Glutamatergic neuron (in vitro differentiated cells): ENCODE measurements around the gene PKN3. TPM values are rescaled to one million over a fixed set of nuclear protein-coding genes. Genes with fewer than 3 reads are reported as not detected.

ENCODE experiments used
- DNase-seq: peaks from one replicate; pipeline ENCODE4 v3.0.0; 2022
- H3K27ac Mint-ChIP-seq: one replicate; pipeline ENCODE4 v1.8.0; 2020; ENCODE audit warnings: mild to moderate bottlenecking, mixed read lengths, inconsistent platforms; ENCODE audit not compliant: unreplicated experiment
- H3K27me3 Mint-ChIP-seq: one replicate; pipeline ENCODE4 v1.8.0; 2020; ENCODE audit warnings: mild to moderate bottlenecking, moderate library complexity, mixed read lengths, inconsistent platforms; ENCODE audit not compliant: unreplicated experiment
- H3K36me3 Mint-ChIP-seq: one replicate; pipeline ENCODE4 v1.8.0; 2020; ENCODE audit warnings: mild to moderate bottlenecking, mixed read lengths, inconsistent platforms; ENCODE audit not compliant: unreplicated experiment
- H3K4me1 Mint-ChIP-seq: one replicate; pipeline ENCODE4 v1.8.0; 2020; ENCODE audit warnings: mild to moderate bottlenecking, low read depth, mixed read lengths, inconsistent platforms; ENCODE audit not compliant: unreplicated experiment
- H3K4me3 Mint-ChIP-seq: one replicate; pipeline ENCODE4 v1.8.0; 2020; ENCODE audit warnings: mild to moderate bottlenecking, mixed read lengths, inconsistent platforms; ENCODE audit not compliant: unreplicated experiment
- H3K9me3 Mint-ChIP-seq: one replicate; pipeline ENCODE4 v1.8.0; 2020; ENCODE audit warnings: mild to moderate bottlenecking, moderate library complexity, mixed read lengths, inconsistent platforms; ENCODE audit not compliant: unreplicated experiment
- CTCF ChIP-seq: fragments of 200-600 bp; sonication (generic); IDR thresholded peaks from one replicate; pipeline ENCODE4 v1.5.0; 2021; ENCODE audit not compliant: partially characterized antibody, unreplicated experiment
- total RNA-seq: library from RNA; stranded (reverse); fragmentation: NEBNext Ultra II Directional; extraction: Animal tissue kit (Norgen Biotek cat#: 25700); gene quantifications from one replicate; pipeline ENCODE4 v1.2.1, GENCODE V29; 2021; ENCODE audit not compliant: unreplicated experiment

Gene PKN3
- total RNA-seq, 1 donor from 2014 or later, result 4.3 TPM

- H3K27me3 Mint-ChIP-seq, result peaks cover 7% of the 10 kb centered on the region
- DNase-seq, result no peak
- H3K27ac Mint-ChIP-seq, result no peak overlapping the region
- peak overlapping the region; percentile 30 for H3K4me3 Mint-ChIP-seq
- no peak for TF ChIP-seq CTCF
- no peaks in the 10 kb centered on the region for H3K4me1 Mint-ChIP-seq
- H3K9me3 Mint-ChIP-seq, result peaks cover 4% of the 10 kb centered on the region
- H3K36me3 Mint-ChIP-seq, result no peaks in the 10 kb centered on the region
These were observed 20.4 kb downstream of the PKN3 start for GRCh38 chr9:128722380-128723351.

GRCh38 chr9:128723352-128723865 is 21.1 kb downstream of the PKN3 start:
- Mint-ChIP-seq H3K27me3 (peaks cover 7% of the 10 kb centered on the region), H3K36me3 (no peaks in the 10 kb centered on the region), H3K4me1 (no peaks in the 10 kb centered on the region), H3K27ac (peak overlapping the region; percentile 24), H3K4me3 (peak overlapping the region; percentile 89), H3K9me3 (peaks cover 4% of the 10 kb centered on the region)
- no peak for DNase-seq
- no peak for TF ChIP-seq CTCF

- Mint-ChIP-seq H3K27me3 (peaks cover 7% of the 10 kb centered on the region), H3K4me1 (peaks cover under 1% of the 10 kb centered on the region), H3K9me3 (peaks cover 4% of the 10 kb centered on the region), H3K27ac (peak within 1 kb of the TSS; percentile 78), H3K4me3 (peak within 1 kb of the TSS; percentile 89), H3K36me3 (no peaks in the 10 kb centered on the region)
- DNase-seq, result peak; percentile 88
- no peak for TF ChIP-seq CTCF
These were observed 21.8 kb downstream of the PKN3 start, which contains the start of gene ZDHHC12 for GRCh38 chr9:128723866-128724743. Gene ZDHHC12 (minus strand): TSS chr9:128724127. CDS start chr9:128724093, 34 bp downstream.

- Mint-ChIP-seq H3K27ac (peak overlapping the region; percentile 78), H3K4me1 (peaks cover 6% of the 10 kb centered on the region), H3K4me3 (peak overlapping the region; percentile 87), H3K9me3 (peaks cover 4% of the 10 kb centered on the region), H3K36me3 (no peaks in the 10 kb centered on the region), H3K27me3 (peaks cover 7% of the 10 kb centered on the region)
- no peak for TF ChIP-seq CTCF
- peak; percentile 73 for DNase-seq
These were observed 22.5 kb downstream of the PKN3 start for GRCh38 chr9:128724744-128725211.
